ENCODE results near the gene RFX4. TPM values are rescaled to one million over a fixed set of nuclear protein-coding genes. Genes with fewer than 3 reads are reported as not detected.

The RFX4 gene
- total and polyA plus RNA-seq, 2 of the 13 experiments (the other 11 are each of a cell fraction or from before 2014, with no cell fraction given) = not detected

GRCh38 chr12:106773286-106774004, 190.6 kb downstream of the RFX4 start (continued):
- TF ChIP-seq NFRKB (IDR thresholded peaks at IDR 0.05) (no peak), ZNF136 (CRISPR knock-in tag; IDR thresholded peaks at IDR 0.05; ENCODE audit: low read depth) (no peak), MXD4 (CRISPR knock-in tag; IDR thresholded peaks at IDR 0.05) (no peak), RAD51 (IDR thresholded peaks at IDR 0.05; ENCODE audit: borderline replicate concordance) (no peak), ZNF280D (CRISPR knock-in tag; IDR thresholded peaks at IDR 0.05) (0 out of 2 replicates have a peak, but pooled peaks have one; percentile 18), NCOA2 (CRISPR knock-in tag; IDR thresholded peaks at IDR 0.05) (0 out of 2 replicates have a peak, but pooled peaks have one; percentile 9), ZNF629 (CRISPR knock-in tag; conservative IDR thresholded peaks at IDR 0.05) (peak; percentile 69), PHF21A (CRISPR knock-in tag; IDR thresholded peaks at IDR 0.05) (no peak), MEF2D (CRISPR knock-in tag; IDR thresholded peaks at IDR 0.05) (no peak), USF2 (IDR thresholded peaks at IDR 0.05; ENCODE audit: low read depth, low read length) (no peak), USF2 (CRISPR knock-in tag; IDR thresholded peaks at IDR 0.05; ENCODE audit: borderline replicate concordance) (no peak), SIX4 (CRISPR knock-in tag; IDR thresholded peaks at IDR 0.05) (no peak), ZNF510 (CRISPR knock-in tag; IDR thresholded peaks at IDR 0.05; ENCODE audit: low read depth) (no peak), BCL6 (CRISPR knock-in tag; IDR thresholded peaks at IDR 0.05) (no peak), BHLHE40 (IDR thresholded peaks at IDR 0.05; ENCODE audit: low read length) (no peak), RBM39 (IDR thresholded peaks at IDR 0.05; ENCODE audit: low read depth, low read length, poor library complexity, severe bottlenecking) (no peak), U2AF1 (optimal IDR thresholded peaks at IDR 0.05; ENCODE audit: low read depth, low read length) (no peak), ATF5 (CRISPR knock-in tag; IDR thresholded peaks at IDR 0.05; ENCODE audit: low read depth) (no peak), GZF1 (CRISPR knock-in tag; IDR thresholded peaks at IDR 0.05) (no peak), ZSCAN12 (CRISPR knock-in tag; IDR thresholded peaks at IDR 0.05) (no peak), POLR2A (IDR thresholded peaks at IDR 0.05; ENCODE audit: insufficient read depth in 1 of 2, low read depth in 2 of 2, low read length in 2 of 2) (no peak), BCL3 (CRISPR knock-in tag; IDR thresholded peaks at IDR 0.05) (no peak), HINFP (CRISPR knock-in tag; IDR thresholded peaks at IDR 0.05; ENCODE audit: low read depth) (no peak)
